BLaER1 (cell line): ENCODE results near the gene SORL1-AS1.

Source experiments
- H3K27ac ChIP-seq: shearing (Covaris generic); formaldehyde crosslinking; 2 replicates; pipeline ENCODE4 v1.8.1; 2022
- H3K27me3 ChIP-seq: shearing (Covaris generic); formaldehyde crosslinking; 2 replicates; pipeline ENCODE4 v1.8.1; 2022
- H3K36me3 ChIP-seq: shearing (Covaris generic); formaldehyde crosslinking; 2 replicates; pipeline ENCODE4 v1.8.1; 2022
- H3K4me1 ChIP-seq: shearing (Covaris generic); formaldehyde crosslinking; 2 replicates; pipeline ENCODE4 v1.8.1; 2022
- H3K4me2 ChIP-seq: shearing (Covaris generic); formaldehyde crosslinking; 2 replicates; pipeline ENCODE4 v1.8.1; 2022
- H3K4me3 ChIP-seq: shearing (Covaris generic); formaldehyde crosslinking; 2 replicates; pipeline ENCODE4 v1.8.1; 2022
- H3K9ac ChIP-seq: shearing (Covaris generic); formaldehyde crosslinking; 2 replicates; pipeline ENCODE4 v1.8.1; 2022
- H3K9me3 ChIP-seq: shearing (Covaris generic); formaldehyde crosslinking; 2 replicates; pipeline ENCODE4 v1.8.1; 2022
- H4K20me1 ChIP-seq: shearing (Covaris generic); formaldehyde crosslinking; 2 replicates; pipeline ENCODE4 v1.8.1; 2022
- Cebpa-rat ChIP-seq: shearing (Covaris generic); IDR thresholded peaks from 2 replicates; pipeline ENCODE4 v1.8.1; 2022

The SORL1-AS1 gene

DNA sequence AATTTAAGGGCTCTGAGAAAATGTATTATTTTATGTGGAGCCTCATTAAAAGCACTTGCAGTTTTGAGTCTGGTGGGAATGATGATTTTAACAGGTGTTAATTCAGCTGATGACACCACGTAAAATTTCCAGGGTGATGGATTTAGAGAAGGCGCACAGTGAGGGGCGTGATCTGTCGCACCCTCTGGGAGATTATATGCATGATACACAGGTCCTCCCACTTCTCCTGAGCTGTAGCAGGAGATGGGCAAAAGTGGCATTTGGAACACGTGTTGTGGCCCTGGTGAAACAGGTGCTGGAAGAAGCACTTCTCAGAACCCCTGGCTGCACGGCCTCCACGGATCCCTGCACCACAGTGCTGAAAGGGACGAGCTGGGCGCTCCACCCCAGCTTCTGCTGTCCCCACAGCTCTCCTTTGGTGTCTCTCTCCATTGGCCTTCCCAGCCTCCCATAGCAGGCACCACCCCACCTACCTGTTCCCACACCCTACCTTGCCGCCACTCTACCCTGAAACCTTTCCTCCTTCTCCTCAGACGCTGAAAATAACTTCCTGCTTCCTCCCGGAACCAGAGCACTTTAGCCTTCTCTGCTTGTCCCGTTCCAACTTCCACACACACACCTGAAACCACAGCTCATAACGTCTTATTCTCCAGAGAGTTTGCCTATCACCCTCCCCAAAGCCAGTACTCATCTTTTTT lies 7.5 kb downstream of the SORL1-AS1 start:
- peak overlapping the region; percentile 16; the same call in 1 of the 2 replicates for H3K27ac ChIP-seq
- TF ChIP-seq Cebpa-rat, result no peak
- peaks cover 3% of the 10 kb centered on the region; the same call in 1 of the 2 replicates for H3K27me3 ChIP-seq
- H3K4me1 ChIP-seq, result peaks cover 33% of the 10 kb centered on the region
- no peaks in the 10 kb centered on the region for H3K36me3 ChIP-seq
- H3K4me2 ChIP-seq, result peak overlapping the region; percentile 74
- H3K4me3 ChIP-seq, result no peak overlapping the region
- H3K9ac ChIP-seq, result no peak overlapping the region
- no peaks in the 10 kb centered on the region for H3K9me3 ChIP-seq
- H4K20me1 ChIP-seq, result no peaks in the 10 kb centered on the region

DNA sequence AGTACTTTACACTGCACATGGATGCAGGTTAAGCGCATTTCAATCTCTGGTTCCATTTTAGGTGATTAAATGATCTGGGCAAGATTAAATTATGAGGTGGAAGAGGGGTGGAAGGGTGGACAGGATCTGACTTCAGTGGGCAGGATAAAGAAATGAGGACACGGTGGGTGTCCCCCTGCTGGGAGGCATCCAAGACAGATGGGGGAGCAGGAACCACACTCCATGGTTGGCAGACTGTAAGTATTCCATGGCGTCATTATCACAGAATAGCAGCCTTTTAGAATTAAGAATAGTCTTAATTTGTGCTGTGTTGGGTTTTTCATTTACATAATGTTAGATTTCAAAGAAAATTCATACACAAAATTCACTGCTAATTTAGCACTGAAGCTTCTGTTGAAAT lies 8.2 kb downstream of the SORL1-AS1 start:
- Histone ChIP-seq H3K4me2 (peak overlapping the region; percentile 74), H3K36me3 (no peaks in the 10 kb centered on the region), H3K9ac (no peak overlapping the region), H3K27ac (no peak overlapping the region), H3K4me1 (peaks cover 33% of the 10 kb centered on the region), H3K4me3 (no peak overlapping the region), H4K20me1 (no peaks in the 10 kb centered on the region), H3K27me3 (no peaks in the 10 kb centered on the region), H3K9me3 (no peaks in the 10 kb centered on the region)
- no peak for TF ChIP-seq Cebpa-rat

DNA sequence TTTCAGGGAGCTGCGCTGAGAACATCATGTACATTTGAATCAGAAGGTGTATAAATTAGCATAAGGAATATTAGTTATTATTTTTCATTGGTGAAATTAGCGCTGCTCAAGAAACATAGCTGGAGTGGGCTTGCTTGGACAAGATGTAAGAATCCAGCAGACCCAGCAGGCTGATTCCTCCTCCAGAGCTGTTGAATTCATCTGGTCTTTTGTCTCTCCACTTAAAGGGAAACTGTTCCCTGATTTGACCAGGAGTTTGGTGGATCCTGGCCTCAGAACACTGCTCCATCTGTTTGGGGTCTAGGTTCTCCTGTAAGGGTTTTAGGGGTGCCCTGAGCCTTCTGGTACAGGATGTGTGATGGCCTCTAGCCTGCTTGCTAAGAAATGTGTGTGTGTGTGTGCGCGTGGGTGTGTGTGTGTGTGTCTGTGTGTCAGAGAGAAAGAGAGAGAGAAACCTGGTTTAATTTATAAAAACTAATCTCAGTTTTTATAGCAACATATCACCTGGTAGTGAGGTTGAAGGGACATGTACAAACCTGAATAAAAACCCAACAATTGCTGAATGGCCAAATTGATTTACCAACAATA lies 9.0 kb downstream of the SORL1-AS1 start:
- H3K9ac ChIP-seq, result no peak overlapping the region
- H3K4me2 ChIP-seq, result no peak overlapping the region
- H4K20me1 ChIP-seq, result no peaks in the 10 kb centered on the region
- TF ChIP-seq Cebpa-rat, result no peak
- no peak overlapping the region for H3K4me3 ChIP-seq
- no peak overlapping the region for H3K27ac ChIP-seq
- H3K27me3 ChIP-seq, result no peaks in the 10 kb centered on the region
- peaks cover 33% of the 10 kb centered on the region for H3K4me1 ChIP-seq
- no peaks in the 10 kb centered on the region for H3K9me3 ChIP-seq
- H3K36me3 ChIP-seq, result no peaks in the 10 kb centered on the region

DNA sequence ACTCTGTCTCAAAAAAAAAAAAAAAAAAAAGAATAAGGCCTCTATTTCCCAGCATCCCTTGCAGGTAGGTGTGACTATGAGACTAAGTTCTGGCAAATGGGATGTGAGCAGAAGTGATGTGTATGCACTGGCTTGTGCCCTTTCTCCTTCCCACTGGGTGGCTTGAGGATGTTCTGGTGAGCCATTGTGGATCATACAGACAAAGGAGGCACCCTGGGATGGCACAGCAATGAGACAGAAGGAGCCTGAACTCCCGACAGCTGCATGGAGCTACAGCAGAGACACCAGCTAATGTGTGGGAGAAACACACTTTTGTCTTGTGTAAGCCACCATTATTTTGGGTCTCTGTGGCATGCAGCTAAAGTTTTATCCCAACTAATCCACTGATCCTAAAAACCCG lies 11.2 kb downstream of the SORL1-AS1 start:
- TF ChIP-seq Cebpa-rat, result no peak
- H3K4me1 ChIP-seq, result peaks cover 23% of the 10 kb centered on the region
- no peak overlapping the region for H3K4me3 ChIP-seq
- no peak overlapping the region for H3K9ac ChIP-seq
- no peaks in the 10 kb centered on the region for H3K27me3 ChIP-seq
- no peaks in the 10 kb centered on the region for H4K20me1 ChIP-seq
- no peaks in the 10 kb centered on the region for H3K9me3 ChIP-seq
- H3K4me2 ChIP-seq, result no peak overlapping the region
- H3K36me3 ChIP-seq, result no peaks in the 10 kb centered on the region
- no peak overlapping the region for H3K27ac ChIP-seq

DNA sequence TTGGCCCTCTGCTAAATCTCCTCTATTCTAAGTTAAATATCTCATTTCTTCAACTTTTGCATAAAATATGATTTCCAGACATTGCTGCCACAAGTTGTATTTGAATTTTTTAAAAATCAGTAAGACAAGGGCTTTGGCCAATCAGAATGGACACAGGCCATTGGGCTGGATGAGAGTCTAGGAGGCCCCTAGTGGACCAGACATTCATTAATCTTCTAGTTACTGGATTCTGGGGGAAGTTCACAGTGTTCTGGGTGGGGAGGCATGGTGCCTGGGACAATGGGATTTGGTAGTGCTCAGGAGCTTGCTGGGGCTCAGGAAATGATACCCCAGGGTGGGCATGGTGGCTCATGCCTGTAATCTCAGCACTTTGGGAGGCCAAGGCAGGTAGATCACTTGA lies 13.0 kb downstream of the SORL1-AS1 start:
- Histone ChIP-seq H4K20me1 (no peaks in the 10 kb centered on the region), H3K4me1 (peaks cover 6% of the 10 kb centered on the region), H3K36me3 (no peaks in the 10 kb centered on the region), H3K9me3 (no peaks in the 10 kb centered on the region), H3K4me2 (no peak overlapping the region), H3K27ac (no peak overlapping the region), H3K27me3 (no peaks in the 10 kb centered on the region), H3K9ac (no peak overlapping the region), H3K4me3 (no peak overlapping the region)
- no peak for TF ChIP-seq Cebpa-rat

DNA sequence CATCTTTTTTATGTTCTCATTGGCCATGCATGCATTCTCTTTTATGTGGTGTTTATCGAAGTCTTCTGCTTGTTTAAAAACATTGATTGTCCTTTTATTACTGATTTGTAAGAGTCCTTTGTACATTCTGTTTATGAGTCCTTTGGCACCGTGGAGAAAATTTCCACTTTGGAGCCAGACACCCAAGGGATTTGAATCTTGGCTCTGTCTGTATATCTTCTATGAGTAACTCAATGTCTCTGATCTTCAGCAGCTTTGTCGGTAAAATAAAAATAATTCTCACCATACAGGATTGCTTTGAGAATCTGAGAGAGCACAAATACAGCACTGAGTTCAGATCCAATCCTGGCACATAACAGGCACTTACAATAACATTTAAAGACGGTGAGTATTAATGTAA lies 13.4 kb downstream of the SORL1-AS1 start:
- TF ChIP-seq Cebpa-rat, result no peak
- no peaks in the 10 kb centered on the region for H3K9me3 ChIP-seq
- no peak overlapping the region for H3K27ac ChIP-seq
- no peak overlapping the region for H3K4me3 ChIP-seq
- H3K4me2 ChIP-seq, result no peak overlapping the region
- H3K4me1 ChIP-seq, result peaks cover 1% of the 10 kb centered on the region
- H3K27me3 ChIP-seq, result no peaks in the 10 kb centered on the region
- H4K20me1 ChIP-seq, result no peaks in the 10 kb centered on the region
- no peaks in the 10 kb centered on the region for H3K36me3 ChIP-seq
- H3K9ac ChIP-seq, result no peak overlapping the region

DNA sequence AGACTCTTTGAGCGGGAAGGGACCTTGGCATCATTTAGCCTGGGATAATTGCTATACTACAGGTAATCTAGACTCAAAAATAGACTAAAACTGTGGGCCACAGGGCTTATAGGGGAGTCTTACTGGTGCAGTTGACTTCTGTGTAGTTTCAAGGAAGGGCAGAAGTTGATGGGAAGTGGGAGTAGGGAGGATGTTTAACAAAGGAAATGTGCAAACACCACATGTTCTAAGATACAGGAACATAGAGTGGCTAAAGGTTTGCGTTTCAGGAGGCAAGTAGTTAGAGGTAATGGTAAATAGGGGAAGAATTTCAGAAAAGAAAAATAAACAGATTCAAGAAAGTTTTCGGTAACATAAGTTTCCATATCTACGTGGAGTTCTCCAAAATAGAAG lies 15.1 kb downstream of the SORL1-AS1 start:
- TF ChIP-seq Cebpa-rat, result no peak
- no peak overlapping the region for H3K4me2 ChIP-seq
- H3K27me3 ChIP-seq, result no peaks in the 10 kb centered on the region
- H3K9me3 ChIP-seq, result no peaks in the 10 kb centered on the region
- H3K9ac ChIP-seq, result no peak overlapping the region
- no peaks in the 10 kb centered on the region for H3K36me3 ChIP-seq
- no peak overlapping the region for H3K4me3 ChIP-seq
- no peak overlapping the region for H3K27ac ChIP-seq
- no peaks in the 10 kb centered on the region for H4K20me1 ChIP-seq
- H3K4me1 ChIP-seq, result no peaks in the 10 kb centered on the region

DNA sequence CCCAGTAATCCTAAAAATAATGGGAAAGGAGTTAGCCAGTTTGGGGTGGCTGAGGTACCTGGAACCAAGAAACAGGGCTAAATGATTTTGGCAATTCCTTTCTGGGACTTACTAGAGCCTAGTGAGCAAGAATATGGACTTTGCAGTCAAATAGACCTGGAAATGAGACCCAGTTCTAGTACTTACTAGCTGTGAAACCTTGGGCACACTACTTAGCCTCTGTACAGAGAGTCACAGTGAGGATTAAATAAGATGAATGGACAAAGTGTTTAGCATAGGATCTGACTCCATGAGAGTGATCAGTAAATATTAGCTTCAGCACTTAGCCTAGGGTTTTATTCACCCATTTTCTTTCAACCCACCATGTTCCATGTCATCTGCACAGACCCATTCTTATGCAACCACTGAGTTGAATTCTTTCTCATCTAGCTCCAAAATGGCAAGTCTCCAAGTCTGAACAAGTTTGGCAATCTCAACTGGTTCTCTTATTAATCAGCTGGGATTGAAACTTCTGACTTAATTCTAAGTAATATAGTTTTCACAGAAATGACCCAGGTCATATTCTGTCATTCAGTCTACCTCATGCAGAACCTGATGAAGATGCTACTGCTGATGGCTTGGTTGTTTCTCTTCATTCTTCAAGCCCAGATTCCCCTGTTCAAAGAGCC lies 15.6 kb downstream of the SORL1-AS1 start:
- no peaks in the 10 kb centered on the region for H3K27me3 ChIP-seq
- H3K9ac ChIP-seq, result no peak overlapping the region
- no peak for TF ChIP-seq Cebpa-rat
- H3K36me3 ChIP-seq, result no peaks in the 10 kb centered on the region
- no peaks in the 10 kb centered on the region for H3K4me1 ChIP-seq
- no peak overlapping the region for H3K27ac ChIP-seq
- no peaks in the 10 kb centered on the region for H4K20me1 ChIP-seq
- H3K9me3 ChIP-seq, result no peaks in the 10 kb centered on the region
- no peak overlapping the region for H3K4me3 ChIP-seq
- no peak overlapping the region for H3K4me2 ChIP-seq

DNA sequence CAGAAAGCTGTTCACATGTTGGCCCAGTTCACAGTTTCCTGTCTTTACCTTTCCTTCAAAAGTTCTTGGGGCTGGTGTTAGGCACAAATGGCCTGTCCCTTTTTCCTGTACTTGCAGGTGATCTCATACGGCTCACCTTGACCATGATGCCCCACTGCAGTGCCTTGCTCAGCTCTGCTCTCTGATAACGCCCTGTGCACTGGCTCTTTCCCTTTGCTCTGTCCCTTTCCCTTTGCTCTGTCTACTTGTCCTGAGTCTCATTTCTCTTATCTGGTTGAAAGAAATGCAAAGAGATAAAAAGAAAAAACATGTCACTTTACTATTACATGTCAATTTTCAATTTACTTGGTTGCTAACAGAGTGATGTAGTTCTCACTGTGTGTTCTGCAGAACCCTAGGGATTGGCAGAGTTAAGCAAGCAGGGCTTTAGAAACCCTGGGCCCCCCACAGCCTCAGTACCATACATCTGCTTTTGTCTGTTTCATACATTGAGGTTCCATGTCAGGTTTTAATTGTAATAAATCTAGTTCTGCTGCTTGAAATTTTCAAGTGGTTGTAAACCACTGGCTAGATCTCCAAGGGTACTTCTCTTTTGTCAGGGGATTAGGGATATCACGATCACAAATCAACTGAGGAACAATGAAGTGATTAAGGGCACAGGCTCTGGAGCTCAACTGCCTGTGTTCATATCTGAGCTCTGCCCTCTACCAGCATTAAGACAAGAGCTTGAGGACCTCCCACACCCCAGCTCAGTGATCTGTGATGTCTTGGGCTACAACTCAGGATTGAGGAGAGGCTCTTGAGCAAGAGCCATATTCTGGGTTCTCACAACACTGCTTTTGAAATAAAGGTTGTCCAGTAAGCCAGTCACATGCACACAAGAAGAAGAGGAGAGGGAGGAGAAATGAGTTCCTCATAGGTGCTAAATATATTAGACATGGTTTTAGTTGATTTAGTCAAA lies 16.9 kb downstream of the SORL1-AS1 start:
- no peaks in the 10 kb centered on the region for H3K27me3 ChIP-seq
- H3K9ac ChIP-seq, result no peak overlapping the region
- no peak for TF ChIP-seq Cebpa-rat
- H3K4me1 ChIP-seq, result no peaks in the 10 kb centered on the region
- no peaks in the 10 kb centered on the region for H3K36me3 ChIP-seq
- no peak overlapping the region for H3K4me2 ChIP-seq
- no peaks in the 10 kb centered on the region for H3K9me3 ChIP-seq
- no peaks in the 10 kb centered on the region for H4K20me1 ChIP-seq
- no peak overlapping the region for H3K27ac ChIP-seq
- H3K4me3 ChIP-seq, result no peak overlapping the region
